ENCODE data around the gene ZNF821.

ZNF821 gene, protein sequence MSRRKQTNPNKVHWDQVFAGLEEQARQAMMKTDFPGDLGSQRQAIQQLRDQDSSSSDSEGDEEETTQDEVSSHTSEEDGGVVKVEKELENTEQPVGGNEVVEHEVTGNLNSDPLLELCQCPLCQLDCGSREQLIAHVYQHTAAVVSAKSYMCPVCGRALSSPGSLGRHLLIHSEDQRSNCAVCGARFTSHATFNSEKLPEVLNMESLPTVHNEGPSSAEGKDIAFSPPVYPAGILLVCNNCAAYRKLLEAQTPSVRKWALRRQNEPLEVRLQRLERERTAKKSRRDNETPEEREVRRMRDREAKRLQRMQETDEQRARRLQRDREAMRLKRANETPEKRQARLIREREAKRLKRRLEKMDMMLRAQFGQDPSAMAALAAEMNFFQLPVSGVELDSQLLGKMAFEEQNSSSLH

DNA sequence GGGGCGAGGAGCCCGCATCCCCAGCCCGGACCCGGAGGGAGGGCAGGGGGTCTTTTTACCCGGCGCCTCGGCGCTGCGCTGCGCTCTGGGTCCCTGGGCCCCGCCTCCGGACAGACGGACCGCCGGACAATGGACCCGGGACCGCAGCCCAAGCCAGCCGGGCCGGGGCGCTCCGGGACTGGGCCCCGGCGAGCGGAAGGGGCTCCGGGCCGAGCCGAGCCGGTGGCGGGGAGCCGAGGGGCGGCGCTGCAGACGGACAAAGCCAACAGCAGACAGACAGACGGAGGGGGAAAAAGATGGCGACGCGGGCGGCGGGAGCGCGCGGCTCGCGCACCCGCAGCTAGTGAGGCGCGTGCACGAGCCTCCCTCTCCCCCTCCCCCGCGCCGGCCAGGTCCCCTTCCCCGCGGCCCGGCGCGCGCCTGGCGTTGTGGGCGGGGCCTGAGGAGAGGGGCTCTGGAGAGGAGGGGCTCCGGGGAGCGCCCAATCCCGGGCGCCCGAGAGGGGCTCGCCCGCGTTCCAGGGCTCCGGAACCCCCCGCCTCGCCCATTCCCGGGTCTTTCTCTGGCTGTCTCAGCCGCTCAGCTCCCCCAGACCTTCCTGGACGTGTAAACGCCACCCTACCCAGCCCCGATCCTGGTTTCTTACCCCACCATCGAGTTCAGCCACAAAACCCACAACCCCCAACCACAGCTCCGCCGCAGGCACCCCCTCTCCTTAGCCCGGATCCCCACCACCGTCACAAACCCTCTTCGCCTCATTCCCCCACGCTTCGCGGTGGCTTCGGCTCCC, at the start of gene ZNF821:
Gene ZNF821, minus strand, starts transcription at position 334 of the 790 bp plus-strand sequence. CDS start 4,236 bp downstream, outside the sequence.
- TF ChIP-seq, protein P1, sequence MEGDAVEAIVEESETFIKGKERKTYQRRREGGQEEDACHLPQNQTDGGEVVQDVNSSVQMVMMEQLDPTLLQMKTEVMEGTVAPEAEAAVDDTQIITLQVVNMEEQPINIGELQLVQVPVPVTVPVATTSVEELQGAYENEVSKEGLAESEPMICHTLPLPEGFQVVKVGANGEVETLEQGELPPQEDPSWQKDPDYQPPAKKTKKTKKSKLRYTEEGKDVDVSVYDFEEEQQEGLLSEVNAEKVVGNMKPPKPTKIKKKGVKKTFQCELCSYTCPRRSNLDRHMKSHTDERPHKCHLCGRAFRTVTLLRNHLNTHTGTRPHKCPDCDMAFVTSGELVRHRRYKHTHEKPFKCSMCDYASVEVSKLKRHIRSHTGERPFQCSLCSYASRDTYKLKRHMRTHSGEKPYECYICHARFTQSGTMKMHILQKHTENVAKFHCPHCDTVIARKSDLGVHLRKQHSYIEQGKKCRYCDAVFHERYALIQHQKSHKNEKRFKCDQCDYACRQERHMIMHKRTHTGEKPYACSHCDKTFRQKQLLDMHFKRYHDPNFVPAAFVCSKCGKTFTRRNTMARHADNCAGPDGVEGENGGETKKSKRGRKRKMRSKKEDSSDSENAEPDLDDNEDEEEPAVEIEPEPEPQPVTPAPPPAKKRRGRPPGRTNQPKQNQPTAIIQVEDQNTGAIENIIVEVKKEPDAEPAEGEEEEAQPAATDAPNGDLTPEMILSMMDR (conservative IDR thresholded peaks at IDR 0.05) = peak; percentile 47
- H3K27ac ChIP-seq = peak within 1 kb of the TSS; percentile 93

DNA sequence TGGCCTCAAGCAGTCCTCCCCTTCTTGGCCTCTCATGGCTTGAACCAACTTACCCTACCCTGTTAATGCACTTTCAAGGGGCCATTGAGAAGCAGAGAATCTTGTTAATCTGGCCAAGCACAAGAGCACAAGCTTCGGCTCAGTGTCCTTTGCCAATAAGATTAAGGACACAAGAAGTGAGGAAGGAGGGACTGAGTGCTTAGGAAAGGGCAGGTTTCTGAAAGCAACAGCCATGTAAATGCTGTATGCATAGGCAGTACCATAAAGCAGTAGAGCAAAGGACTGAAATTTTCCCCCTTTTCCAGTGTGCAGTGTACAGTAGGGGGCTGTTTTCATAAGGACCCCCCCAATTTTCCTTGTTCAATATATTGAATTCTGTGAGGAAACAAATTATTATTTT, 49.0 kb upstream of the ZNF821 start:
- no peak overlapping the region for H3K27ac ChIP-seq
- TF ChIP-seq, protein P1 (conservative IDR thresholded peaks at IDR 0.05) = no peak

DNA sequence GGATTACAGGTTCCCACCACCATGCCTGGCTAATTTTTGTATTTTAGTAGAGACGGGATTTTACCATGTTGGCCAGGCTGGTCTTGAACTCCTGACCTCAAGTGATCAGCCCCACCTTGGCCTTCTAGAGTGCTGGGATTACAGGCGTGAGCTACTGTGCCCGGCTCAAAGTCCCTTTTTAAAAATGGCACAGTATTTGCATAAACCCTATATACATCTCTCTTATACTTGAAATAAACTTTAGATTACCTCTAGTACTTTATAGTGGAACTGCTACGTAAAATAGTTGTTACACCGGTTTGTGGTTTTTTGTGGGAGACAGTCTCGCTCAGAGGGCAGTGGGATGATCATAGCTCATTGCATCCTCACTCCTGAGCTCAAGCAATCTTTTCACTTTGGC, 47.6 kb upstream of the ZNF821 start:
- no peak overlapping the region for H3K27ac ChIP-seq
- TF ChIP-seq, protein P1 (conservative IDR thresholded peaks at IDR 0.05) = no peak

DNA sequence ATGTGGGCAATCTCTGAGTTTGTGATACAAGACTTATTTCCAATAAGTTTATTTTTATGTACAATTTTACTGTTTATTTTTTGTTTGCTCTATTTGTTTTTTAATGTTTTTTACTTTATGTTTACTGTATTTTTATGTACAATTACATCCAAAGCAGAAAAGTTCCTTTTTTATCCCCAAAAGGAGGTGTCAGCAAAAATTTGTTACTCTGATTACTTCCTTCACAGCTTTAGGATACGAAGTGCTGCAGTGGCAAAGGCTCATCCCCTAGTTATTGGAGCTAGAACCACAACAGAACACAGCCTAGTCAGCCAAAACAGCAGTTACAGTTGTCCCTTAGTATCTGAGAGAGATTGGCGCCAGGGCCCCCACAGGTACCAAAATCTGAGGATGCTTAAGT, 47.0 kb upstream of the ZNF821 start:
- TF ChIP-seq, protein P1 (conservative IDR thresholded peaks at IDR 0.05) = no peak

DNA sequence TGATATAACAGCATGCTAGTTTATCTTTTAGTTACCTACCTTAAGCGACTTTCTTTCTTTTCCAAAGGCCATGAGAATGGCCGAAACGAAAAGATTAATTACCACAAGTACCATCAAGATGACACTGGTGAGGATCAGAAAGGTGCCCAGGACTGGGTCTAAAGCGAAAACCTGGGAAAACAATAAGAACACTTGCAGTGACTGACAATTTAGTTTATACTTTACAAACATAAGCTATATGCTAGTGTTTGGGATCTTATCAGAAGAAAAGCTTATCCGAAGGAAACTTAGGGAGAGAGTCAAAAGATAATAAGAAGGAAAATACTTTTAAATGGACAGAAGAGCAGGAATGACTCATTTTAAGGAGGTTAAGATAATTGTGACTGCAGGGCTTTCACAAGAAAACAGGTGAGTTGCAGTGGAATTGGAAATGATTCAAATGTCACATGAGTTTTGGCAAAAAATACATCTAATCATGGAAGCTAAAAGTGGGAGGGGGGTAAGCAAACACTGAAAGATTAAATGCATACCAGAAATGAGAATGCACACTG, 46.1 kb upstream of the ZNF821 start:
- TF ChIP-seq, protein P1 (conservative IDR thresholded peaks at IDR 0.05) = no peak
- no peak overlapping the region for H3K27ac ChIP-seq

More for the DNA sequence above, 47.0 kb upstream of the ZNF821 start:
- no peak overlapping the region for H3K27ac ChIP-seq

DNA sequence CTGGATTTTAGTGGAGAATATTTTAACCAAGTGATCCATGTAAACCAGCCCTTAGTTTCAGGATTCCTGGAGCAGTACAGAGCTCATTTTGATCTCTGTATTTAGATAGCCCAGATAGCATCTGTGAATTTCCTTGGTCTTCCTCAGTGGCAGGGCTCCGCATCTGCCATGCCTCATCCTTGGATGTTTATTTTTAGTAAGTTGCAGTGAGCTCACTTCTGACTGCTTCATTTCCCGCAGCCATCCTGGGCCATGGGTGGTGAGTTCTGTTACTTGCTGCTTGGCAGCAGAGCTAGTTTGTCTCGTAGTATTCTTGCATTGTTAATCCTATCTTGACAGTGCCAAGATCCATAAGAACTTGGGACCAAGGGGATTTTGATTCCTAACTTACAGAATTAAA, 45.1 kb upstream of the ZNF821 start:
- TF ChIP-seq, protein P1 (conservative IDR thresholded peaks at IDR 0.05) = no peak
- H3K27ac ChIP-seq = no peak overlapping the region

DNA sequence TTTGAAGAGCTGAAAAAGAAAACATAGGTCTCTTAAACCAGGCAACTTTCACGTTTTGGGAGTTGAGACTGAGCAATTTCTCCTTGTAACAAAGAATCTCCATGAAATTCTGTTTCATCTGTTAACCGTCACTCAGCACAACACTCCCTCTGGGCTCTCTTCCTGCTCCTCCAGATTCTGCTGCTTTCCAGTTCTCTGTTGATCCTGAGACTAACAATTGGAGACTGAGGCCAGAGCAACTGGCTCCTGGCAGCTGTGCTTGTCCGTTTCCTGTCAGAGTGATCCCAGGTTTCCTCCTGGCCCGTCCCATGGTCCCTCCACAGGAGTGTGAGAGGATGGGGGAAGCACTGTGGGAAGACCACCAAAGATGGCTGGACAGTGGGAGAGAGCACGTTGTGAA, 43.8 kb upstream of the ZNF821 start:
- TF ChIP-seq, protein P1 (conservative IDR thresholded peaks at IDR 0.05) = no peak
- H3K27ac ChIP-seq = no peak overlapping the region
